SH-SY5Y (cell line): ENCODE results near the gene SORBS2.

Experiments
- GATA2 ChIP-seq: IDR thresholded peaks from 2 replicates; pipeline ENCODE4 v1.6.1; 2011; ENCODE audit warnings: mild to moderate bottlenecking, low read depth, low read length
- GATA3 ChIP-seq: IDR thresholded peaks from 2 replicates; pipeline ENCODE4 v1.6.1; 2011; ENCODE audit warnings: low read depth, mild to moderate bottlenecking, low read length, moderate library complexity

- TF ChIP-seq GATA2 = no peak
- no peak for TF ChIP-seq GATA3
Observed at GRCh38 chr4:185564349-185564748, 247.6 kb downstream of the SORBS2 start.
